ENCODE measurements around the gene EXOC6B. TPM values are rescaled to one million over a fixed set of nuclear protein-coding genes. Genes with fewer than 3 reads are reported as not detected.

Gene EXOC6B
- total RNA-seq, 4 donors from 2014 or later, result 22.6 to 47.3 (median 32.5) TPM

GRCh38 chr2:72815655-72816278 is 10.1 kb downstream of the EXOC6B start:
- H3K9me3 ChIP-seq, result no peaks in the 10 kb centered on the region
- H3K27ac ChIP-seq, result no peak overlapping the region
- WGBS, 2 donors, result 90 to 92% methylated on average over 13 of the region's 13 CpGs
- no peaks in the 10 kb centered on the region for H3K4me1 ChIP-seq
- H3K4me3 ChIP-seq (replicated peaks in 1 of 3), result no peak overlapping the region
- no peak for TF ChIP-seq POLR2A (IDR thresholded peaks at IDR 0.05)
- TF ChIP-seq, protein P1, sequence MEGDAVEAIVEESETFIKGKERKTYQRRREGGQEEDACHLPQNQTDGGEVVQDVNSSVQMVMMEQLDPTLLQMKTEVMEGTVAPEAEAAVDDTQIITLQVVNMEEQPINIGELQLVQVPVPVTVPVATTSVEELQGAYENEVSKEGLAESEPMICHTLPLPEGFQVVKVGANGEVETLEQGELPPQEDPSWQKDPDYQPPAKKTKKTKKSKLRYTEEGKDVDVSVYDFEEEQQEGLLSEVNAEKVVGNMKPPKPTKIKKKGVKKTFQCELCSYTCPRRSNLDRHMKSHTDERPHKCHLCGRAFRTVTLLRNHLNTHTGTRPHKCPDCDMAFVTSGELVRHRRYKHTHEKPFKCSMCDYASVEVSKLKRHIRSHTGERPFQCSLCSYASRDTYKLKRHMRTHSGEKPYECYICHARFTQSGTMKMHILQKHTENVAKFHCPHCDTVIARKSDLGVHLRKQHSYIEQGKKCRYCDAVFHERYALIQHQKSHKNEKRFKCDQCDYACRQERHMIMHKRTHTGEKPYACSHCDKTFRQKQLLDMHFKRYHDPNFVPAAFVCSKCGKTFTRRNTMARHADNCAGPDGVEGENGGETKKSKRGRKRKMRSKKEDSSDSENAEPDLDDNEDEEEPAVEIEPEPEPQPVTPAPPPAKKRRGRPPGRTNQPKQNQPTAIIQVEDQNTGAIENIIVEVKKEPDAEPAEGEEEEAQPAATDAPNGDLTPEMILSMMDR (IDR thresholded peaks at IDR 0.05), result no peak
- no peak for DNase-seq
- no peaks in the 10 kb centered on the region for H3K27me3 ChIP-seq
- H3K36me3 ChIP-seq, result no peaks in the 10 kb centered on the region
- intact Hi-C loops (cut with DNase I), result no loop called here

GRCh38 chr2:72813841-72814240 is 12.0 kb downstream of the EXOC6B start:
- Histone ChIP-seq H3K36me3 (no peaks in the 10 kb centered on the region), H3K27me3 (no peaks in the 10 kb centered on the region), H3K4me1 (no peaks in the 10 kb centered on the region), H3K9me3 (no peaks in the 10 kb centered on the region), H3K27ac (no peak overlapping the region), H3K4me3 (replicated peaks in 1 of 3) (no peak overlapping the region)
- DNase-seq, result no peak
- intact Hi-C loops (cut with DNase I), result no loop called here
- TF ChIP-seq, protein P1 (IDR thresholded peaks at IDR 0.05), result no peak
- no peak for TF ChIP-seq POLR2A (IDR thresholded peaks at IDR 0.05)
- 77 to 80% methylated on average over 2 of the region's 2 CpGs for WGBS, 2 donors

- no peaks in the 10 kb centered on the region for H3K36me3 ChIP-seq
- H3K9me3 ChIP-seq, result no peaks in the 10 kb centered on the region
- no peak overlapping the region for H3K4me3 ChIP-seq (replicated peaks in 1 of 3)
- TF ChIP-seq, protein P1 (IDR thresholded peaks at IDR 0.05), result no peak
- no peak for TF ChIP-seq POLR2A (IDR thresholded peaks at IDR 0.05)
- no peaks in the 10 kb centered on the region for H3K4me1 ChIP-seq
- H3K27ac ChIP-seq, result no peak overlapping the region
- 97% methylated on average over 4 of the region's 4 CpGs for WGBS, 2 donors
- no peaks in the 10 kb centered on the region for H3K27me3 ChIP-seq
- no peak for DNase-seq
- intact Hi-C loops (cut with DNase I), result no loop called here
Observed at GRCh38 chr2:72810165-72810564, 15.7 kb downstream of the EXOC6B start.

GRCh38 chr2:72809095-72809494 is 16.7 kb downstream of the EXOC6B start:
- no peaks in the 10 kb centered on the region for H3K4me1 ChIP-seq
- no peaks in the 10 kb centered on the region for H3K36me3 ChIP-seq
- TF ChIP-seq, protein P1 (IDR thresholded peaks at IDR 0.05), result no peak
- no peak for TF ChIP-seq POLR2A (IDR thresholded peaks at IDR 0.05)
- no peak overlapping the region for H3K27ac ChIP-seq
- no peaks in the 10 kb centered on the region for H3K27me3 ChIP-seq
- no peak for DNase-seq
- H3K4me3 ChIP-seq (replicated peaks in 1 of 3), result no peak overlapping the region
- intact Hi-C loops (cut with DNase I), result no loop called here
- H3K9me3 ChIP-seq, result no peaks in the 10 kb centered on the region
- WGBS, 2 donors, result 95 to 97% methylated on average over 1 of the region's 1 CpG

DNA sequence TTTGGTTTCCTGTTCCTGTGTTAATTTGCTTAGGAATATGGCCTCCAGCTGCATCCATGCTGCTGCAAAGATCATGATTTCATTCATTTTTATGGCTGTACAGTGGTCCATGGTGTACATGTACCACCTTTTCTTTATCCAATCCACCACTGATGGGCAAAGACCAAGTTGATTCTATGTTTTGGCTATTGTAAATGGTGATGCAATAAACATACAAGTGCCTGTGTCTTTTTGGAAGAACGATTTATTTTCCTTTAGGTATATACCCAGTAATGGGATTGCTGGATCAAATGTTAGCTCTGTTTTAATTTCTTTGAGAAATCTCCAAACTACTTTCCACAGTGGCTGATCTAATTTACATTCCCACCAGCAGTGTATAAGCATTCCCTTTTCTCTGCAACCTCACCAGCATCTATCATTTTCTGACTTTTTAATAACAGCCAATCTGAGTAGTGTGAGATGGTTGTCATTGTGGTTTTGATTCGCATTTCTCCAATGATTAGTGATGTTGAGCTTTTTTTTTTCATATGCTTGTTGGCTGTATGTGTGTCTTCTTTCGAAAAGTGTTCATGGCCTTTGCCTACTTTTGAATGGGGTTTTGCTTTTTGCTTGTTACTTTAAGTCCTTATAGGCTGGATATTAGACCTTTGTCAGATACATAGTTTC is 19.4 kb downstream of the EXOC6B start:
- DNase-seq, result no peak
- Histone ChIP-seq H3K36me3 (no peaks in the 10 kb centered on the region), H3K27me3 (no peaks in the 10 kb centered on the region), H3K4me1 (no peaks in the 10 kb centered on the region), H3K4me3 (replicated peaks in 1 of 3) (no peak overlapping the region), H3K9me3 (no peaks in the 10 kb centered on the region), H3K27ac (no peak overlapping the region)
- intact Hi-C loops (cut with DNase I), result no loop called here
- TF ChIP-seq POLR2A (IDR thresholded peaks at IDR 0.05), result no peak
- TF ChIP-seq, protein P1 (IDR thresholded peaks at IDR 0.05), result no peak
- 96 to 99% methylated on average over 3 of the region's 3 CpGs for WGBS, 2 donors
